HG02884 (cell line): Measurements from ENCODE around the gene SERPINB4.
"Not testable (repeated sequence)": the region's sequence is repeated elsewhere in the genome, so short reads cannot be mapped to it uniquely, and the experiment has no call there.

Source experiments
- ATAC-seq: cut with Tn5 transposase; IDR thresholded peaks from one replicate; pipeline ENCODE4 v1.9.1; 2021; ENCODE audit warnings: mild to moderate bottlenecking, moderate library complexity; ENCODE audit not compliant: unreplicated experiment

SERPINB4 gene

DNA sequence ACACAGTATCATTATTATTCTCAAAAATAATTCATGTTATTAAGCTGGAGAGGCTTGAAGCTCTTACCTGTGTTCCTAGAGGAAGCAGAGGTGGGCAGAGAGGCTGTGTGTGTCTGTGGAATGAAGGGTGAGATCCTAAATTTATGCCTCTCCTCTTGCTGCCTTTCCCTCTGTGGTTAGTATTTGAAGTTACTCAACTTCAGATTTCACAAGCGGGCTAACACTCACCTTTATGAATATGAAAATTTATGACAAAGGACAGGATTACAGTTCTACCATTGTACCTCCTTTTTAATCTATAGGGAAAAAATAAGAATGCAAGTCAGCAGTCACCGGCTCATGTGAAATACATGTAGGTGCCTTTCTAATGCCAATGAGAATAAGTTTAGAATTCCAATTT is at the start of gene SERPINB4:
TSS of gene SERPINB4 (minus strand) at position 115 of the 400 bp plus-strand sequence. CDS start 679 bp downstream, outside the sequence.
- not testable (repeated sequence) for ATAC-seq

DNA sequence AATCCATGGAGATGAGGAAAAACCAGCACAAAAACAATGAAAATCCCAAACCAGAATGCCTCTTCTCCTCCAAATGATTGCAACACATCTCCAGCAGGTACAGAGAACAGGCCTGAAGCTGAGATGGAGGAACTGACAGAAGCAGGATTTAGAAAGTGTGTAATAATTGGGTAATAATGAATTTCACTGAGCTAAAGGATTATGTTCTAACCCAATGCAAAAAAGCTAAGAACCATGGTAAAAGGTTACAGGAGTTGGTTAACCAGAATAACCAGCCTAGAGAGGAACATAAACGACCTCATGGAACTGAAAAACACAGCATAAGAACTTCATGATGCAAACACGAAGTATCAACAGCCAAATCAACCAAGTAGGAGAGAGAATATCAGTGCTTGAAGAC is 45.0 kb upstream of the SERPINB4 start:
- no peak for ATAC-seq

DNA sequence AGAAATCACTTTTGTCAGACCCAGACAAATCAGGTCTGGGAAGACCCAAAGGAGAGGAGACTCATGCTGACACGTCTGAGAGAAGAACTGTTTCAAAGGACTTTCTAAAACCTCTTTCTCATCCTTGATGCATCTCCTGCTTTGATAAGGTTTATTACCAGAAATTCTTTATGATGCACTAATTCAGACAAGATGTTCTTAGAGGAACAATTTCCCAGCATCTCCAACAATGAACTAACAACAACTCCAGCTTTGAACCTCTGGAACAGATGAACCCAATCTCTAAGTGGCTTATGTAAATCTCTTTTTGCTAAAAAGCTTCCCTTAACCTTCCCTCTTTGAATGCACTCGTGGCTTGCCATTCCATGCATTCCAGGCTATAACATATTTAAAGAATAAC is 42.8 kb upstream of the SERPINB4 start:
- no peak for ATAC-seq

DNA sequence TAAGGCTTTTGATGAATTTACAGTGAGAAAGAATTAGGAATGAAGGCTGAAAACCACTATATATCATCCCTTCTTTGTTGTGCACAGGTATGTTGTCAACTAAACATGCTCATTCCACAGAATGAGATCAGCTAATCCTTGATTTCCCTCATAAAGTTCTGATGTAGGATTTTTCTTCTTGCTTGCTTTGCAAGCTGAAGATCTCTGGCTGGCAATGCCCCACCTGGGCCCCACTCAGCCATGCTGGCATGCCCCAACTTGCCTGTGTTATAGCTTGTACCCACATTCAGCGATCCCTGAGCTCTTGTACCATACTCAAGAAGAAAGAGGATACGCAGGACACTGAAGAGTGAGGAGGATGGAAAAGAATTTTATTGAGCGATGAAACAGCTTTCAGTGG is 40.7 kb upstream of the SERPINB4 start:
- ATAC-seq: no peak

DNA sequence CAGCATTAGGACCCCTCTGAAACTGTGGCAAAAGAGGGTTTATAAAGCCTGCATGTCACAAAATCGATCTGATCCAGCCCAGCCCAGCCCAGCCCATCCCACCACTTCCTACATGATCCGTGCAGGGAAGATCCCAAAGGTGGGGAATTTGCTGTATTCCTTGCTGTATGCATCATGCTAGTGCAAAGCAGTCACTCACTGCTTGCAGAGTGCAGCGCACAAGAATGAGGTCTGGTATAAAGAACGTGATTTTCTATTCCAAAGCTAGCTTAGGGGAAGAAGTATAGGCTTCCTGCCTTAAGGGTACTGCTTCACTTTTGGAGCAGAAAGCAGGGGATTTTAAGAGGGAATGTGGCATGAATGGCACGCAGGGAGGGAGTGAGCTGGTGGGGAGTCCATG is 39.8 kb upstream of the SERPINB4 start:
- ATAC-seq: no peak

DNA sequence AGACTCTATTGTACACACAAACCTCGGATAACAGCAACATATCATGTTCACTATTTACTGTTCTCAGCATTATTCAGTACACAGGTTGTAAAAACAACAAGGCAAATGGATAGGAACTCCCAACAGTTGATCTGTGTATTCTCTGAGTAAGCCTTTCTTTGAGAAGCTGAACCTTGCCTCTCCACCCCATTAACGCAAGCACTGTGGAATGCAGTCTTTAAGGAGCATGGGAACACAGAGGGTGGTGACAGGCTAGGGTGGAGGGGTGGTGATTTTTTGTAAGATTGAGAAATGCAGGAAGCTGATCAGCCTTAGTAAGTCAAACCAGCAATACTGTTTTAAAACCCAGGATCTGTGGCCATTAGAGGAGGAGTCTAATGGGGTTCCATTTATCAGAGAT is 39.1 kb upstream of the SERPINB4 start:
- no peak for ATAC-seq

DNA sequence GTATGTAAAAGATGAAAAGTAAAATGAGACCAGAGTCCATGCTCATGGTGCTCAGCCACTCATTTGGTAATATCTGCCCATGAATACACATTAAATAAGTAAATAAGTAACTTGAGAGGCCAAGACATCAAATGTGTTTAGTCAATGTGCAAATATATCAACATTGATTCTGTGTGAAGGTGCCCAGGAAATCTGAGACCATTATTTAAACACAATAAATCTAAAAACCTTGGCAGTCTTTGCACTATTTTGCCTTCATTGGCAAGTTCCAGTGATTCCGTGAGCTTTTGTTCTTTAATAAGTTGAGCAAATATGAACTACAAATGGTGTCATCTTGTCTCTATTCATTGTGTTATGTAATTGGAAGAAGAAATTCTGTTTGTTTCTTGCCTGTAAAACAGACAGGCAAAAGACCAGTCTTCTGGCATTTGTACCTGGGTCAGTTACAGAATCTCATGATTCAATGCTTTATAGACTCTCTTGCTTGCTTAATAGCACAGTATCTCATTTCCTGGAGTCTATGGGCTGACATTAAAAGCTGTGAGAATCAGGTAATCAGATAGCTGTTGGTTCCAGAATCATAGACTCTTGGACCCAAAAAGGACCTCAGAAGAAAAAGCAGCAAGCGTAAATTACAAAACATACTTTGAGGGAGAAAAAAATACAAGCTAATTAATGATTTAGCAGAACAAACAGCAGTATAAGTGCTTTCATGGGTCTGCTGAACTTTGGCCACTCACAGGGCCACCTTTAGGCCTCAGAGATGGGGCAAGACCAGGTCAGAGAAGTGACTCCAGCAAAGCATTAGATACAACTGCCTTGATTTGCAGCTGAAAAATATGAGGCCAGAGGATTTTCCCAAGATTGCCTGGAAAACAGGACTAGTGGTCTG is 37.6 kb upstream of the SERPINB4 start:
- no peak for ATAC-seq

DNA sequence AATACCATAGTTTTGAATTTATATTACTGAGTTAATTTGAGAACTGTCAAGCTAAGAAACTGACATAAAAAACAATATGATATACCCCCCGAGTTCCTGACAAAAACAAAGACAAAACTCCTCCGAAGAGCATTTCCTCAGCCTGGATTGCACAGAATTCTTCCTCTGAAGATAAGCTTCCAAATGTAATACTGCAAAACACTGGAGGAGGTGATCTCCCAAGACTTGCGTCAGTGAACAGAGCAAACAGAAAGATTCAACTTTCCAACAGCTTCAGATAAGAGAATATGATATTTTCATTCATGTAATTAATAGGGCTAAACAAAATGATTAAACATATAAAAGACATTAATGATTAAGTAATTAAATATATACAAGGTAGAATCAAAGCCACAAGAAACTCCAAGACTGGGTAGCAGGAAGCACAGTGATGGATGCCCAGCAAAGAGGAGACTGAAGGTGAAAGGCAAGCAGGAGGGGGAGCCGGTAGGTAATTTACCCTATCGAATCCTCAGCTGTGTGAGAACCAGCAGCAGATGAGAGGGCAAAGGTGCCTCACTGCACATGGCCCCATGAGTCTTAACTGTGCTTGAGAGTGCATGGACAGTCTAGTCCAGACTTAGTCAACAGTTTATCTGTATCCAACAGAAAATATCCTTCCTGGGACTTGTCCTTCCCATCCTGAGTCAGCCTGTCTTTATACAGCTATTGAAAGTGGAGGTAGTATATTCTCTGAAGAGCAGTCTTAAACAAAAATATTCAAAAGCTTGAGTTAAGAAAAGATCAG is 36.0 kb upstream of the SERPINB4 start:
- no peak for ATAC-seq

DNA sequence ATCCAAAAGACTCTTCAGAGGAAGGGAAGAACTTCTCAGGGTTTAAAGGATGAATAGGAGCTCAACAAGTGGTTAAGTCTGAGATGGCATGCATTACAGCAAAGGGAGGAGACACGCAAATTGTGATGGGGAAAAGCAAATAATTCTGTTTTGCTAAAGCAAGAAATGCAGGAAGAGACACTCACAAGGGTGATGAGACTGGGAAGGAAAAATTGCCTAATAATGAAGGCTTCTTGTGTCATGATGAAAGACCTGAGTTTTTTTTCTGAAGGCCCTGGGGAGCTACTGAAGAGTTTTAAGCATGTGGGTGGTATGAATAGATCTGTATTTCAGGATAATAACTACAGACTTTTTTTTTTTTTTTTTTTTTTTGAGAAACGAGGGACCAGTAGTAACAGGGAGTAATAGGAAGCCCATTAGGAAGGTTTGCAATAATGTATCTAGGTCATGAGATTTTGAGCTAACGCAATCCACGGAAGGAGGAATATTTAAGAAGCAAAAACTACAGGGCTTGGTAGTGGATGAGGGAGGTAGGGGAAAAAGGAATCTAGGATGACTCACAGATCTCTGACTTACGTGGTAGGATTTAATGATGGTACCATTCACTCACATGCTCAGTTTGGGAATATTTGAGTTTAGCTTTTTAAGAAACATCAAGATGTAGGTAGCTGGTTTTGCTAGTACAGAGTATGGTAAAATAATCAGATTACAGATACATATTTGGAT is 33.6 kb upstream of the SERPINB4 start:
- ATAC-seq: no peak

DNA sequence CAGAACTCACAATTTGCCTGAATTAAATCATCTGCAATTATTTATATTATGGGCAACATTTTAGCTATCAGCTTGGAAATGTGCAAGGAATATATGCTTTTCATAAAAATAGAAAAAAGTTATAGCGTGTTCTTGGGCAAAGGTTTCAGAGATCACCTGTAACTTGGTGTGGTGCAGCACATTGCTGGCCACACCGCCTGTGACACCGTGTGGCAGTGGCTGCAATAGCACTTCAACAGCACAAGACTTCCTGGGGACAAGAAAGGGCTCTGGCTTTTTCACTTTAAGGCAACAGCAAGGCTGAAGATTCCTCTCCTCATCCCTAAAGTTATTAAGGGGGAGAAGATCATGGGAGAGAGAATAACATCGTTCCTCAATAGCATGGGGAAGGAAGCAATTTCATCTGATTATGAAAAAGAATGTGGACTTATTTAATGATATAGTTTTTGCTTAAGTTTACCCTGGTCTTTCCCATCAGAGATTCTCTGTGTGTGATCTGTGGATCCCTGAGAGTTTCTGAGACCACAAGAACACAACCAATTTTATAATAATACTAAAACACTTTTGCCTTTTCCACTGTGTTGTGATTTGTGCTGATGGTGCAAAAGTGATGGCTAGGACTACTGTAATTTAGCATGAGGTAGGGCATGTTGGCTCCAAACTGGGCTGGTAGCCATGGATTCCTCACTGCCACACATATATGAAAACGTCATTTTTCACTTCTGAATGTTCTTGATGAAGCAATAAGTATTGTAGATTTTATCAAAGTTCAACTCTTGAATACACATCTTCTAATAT is 32.7 kb upstream of the SERPINB4 start:
- ATAC-seq: peak; percentile 78

DNA sequence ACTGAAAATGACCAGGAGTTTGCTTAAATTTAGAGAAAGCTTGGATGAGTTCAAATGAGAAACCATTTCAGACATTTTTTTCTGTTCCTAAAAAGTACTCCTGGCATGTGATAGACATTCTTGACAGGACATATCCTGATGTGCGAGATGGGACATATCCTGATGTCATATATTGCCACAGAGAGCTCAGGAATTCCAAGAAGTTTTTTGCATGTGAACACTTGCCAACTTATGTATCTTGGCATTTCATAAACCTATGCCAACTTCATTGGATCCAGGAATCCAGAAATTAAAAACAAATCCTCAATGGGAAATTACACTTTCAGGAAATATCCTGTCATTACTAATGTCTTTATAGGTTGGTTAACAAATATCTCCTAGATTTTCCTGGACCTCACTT is 20.5 kb upstream of the SERPINB4 start:
- ATAC-seq: no peak

DNA sequence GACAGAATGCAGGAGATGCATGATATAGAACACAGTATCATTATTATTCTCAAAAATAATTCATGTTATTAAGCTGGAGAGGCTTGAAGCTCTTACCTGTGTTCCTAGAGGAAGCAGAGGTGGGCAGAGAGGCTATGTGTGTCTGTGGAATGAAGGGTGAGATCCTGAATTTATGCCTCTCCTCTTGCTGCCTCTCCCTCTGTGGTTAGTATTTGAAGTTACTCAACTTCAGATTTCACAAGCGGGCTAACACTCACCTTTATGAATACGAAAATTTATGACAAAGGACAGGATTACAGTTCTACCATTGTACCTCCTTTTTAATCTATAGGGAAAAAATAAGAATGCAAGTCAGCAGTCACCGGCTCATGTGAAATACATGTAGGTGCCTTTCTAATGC is 17.7 kb upstream of the SERPINB4 start, which contains the start of gene SERPINB3:
TSS of gene SERPINB3 (minus strand) at position 144 of the 400 bp plus-strand sequence. CDS start 677 bp downstream, outside the sequence.
- ATAC-seq: not testable (repeated sequence)

DNA sequence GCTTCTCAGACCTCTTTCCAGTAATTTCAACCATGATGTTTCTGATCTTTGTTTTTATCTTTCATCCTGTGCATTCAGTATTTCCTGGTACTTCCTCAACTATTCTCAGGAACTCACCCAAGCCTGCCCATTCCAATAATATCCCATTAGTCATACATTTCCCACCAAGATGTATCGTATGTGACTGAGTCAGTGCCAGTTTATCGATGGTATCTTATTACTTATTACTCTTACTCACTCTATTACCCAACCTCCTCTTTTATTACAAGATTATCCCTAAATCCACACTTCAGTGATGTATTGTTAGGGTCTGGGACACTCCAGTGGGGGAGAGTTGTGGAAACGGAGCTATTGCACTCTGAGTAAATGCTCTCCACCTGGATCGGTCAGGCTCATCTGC is 14.9 kb upstream of the SERPINB4 start:
- not testable (repeated sequence) for ATAC-seq

DNA sequence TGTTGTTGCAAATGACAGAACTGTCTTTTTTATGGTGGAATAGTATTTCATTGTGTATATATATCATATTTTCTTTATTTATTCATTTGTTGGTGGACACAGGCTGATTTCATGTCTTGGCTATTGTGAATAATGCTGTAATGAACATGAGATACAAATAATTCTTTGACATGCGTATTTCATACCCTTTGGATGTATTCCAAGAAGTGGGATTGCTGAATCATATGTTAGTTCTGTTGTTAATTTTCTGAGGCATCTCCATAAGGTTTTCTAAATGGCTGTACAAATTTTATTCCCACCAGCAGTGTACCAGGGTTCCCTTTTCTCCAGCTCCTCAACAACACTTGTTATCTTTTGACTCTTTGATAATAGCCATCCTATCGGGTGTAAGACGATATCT is 6.2 kb upstream of the SERPINB4 start:
- ATAC-seq: not testable (repeated sequence)

DNA sequence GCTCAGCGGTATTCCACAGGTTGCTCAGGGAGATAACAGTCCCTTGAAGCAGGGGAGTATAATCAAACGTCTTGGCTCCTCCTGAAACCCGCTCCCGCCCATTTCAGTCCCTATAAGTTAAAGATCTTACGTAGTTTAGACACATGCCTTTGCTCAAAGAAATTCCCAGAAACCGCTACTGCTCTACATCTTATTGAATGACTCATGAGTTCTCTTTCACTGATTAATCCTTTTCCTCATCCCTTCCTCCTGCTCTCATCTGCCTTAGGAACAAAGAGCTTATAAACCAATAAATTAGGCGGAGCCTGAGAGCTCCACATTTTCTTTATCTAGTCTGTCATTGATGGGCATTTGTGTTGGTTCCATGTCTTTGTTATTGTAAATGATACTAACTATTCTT is 4.2 kb upstream of the SERPINB4 start:
- no peak for ATAC-seq

DNA sequence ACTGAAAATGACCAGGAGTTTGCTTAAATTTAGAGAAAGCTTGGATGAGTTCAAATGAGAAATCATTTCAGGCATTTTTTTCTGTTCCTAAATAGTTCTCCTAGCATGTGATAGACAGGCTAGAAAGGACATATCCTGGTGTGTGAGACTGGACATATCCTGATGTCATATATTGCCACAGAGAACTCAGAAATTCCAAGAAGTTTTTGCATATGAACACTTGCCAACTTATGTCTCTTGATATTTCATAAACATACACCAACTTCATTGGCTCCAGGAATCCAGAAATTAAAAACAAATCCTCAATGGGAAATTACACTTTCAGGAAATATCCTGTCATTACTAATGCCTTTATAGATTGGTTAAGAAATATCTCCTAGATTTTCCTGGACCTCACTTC is 2.9 kb upstream of the SERPINB4 start:
- no peak for ATAC-seq

DNA sequence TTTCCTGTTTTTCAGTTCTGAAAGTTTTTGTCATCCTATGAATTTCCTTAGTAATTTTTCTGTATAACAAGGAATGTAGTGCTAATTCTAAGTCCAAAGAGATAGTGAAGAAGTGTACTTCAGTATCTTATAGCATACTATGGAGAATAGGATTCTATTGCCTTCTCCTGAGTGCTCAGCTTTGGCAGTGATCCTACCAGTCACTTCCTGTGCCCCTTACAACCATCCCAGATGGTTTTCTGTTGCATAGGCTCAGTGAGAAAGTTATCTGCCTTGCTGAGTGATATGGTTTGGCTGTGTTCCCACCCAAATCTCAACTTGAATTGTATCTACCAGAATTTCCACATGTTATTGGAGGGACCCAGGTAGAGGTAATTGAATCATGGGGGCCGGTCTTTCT is 638 bp upstream of the SERPINB4 start:
- ATAC-seq: not testable (repeated sequence)

DNA sequence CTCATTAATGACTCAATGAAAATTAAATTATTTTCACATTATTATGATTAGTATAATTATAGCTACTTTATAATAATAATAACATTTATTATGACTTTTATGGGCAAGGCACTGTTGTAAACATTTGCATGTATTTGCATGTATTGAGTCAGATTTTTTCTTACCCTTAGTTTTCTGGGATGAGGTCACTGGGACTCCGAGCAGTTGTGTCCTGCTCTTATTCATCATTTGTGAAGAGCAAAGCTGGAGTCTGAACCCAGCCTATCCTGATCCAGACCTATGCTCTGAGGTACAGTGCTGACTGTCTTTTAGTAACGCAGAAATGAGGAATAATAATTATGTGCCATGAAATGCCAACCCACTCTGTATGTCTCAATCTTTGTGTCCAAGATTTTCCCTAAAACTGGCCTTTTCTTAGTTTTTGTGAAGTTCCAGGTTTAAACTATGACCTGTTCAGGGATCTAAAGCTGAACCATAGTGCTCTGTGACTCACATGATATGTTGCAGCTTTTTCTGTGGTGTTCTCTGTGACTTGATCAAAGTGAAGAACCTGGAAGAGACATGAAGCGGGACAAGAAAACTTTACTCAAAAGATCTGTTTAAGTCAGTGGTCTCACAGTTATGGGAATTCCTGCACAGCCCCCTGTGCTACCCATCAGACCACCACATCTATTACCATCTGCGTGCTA is 1.2 kb downstream of the SERPINB4 start:
- ATAC-seq: not testable (repeated sequence)

DNA sequence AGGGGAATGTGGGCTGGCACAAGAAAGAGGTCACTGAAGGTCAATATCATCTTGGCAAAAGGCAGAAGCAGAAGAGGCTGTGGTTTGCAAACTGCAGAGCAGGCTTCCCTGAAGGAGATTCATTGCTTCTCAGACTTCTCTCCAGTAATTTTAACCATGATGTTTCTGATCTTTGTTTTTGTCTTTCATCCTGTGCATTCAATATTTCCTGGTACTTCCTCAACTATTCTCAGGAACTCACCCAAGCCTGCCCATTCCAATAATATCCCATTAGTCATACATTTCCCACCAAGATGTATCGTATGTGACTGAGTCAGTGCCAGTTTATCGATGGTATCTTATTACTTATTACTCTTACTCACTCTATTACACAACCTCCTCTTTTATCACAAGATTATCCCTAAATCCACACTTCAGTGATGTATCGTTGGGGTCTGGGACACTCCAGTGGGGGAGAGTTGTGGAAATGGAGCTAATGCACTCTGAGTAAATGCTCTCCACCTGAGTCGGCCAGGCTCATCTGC is 2.8 kb downstream of the SERPINB4 start:
- ATAC-seq: not testable (repeated sequence)
